ENCODE data around the gene ARTN.

DNA sequence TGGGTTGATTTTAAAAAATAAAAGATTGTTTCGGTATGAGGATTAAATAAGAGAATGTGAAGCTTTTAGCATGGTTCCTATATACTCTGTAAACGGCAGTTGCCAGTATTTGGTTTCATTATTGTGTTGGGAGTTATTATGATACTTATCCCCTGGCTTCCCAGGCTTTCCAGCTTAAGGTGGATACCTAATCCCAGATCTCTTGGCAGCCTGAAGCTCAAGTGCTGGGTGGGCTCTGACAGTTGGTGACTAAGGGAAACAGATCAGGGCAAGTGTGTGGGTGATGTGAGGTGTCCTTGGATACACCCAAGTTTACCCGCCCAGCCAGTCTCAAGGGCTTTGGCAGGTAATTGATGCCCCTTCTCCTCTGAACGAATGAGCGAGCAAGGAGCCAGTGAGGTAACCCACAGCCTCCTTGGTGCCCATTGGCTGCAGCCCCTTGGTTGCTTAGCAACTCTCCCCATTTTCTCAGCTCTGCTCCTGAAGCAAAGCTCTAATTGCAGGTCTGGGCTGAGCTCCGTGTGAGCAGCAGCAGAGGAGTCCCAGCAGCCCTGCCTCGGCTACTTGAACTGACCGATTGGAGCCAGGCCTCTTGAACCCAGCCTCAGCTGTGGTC lies 19.2 kb downstream of the ARTN start:
- TF ChIP-seq POLR2A (IDR thresholded peaks at IDR 0.05): no peak
- TF ChIP-seq, protein P1, sequence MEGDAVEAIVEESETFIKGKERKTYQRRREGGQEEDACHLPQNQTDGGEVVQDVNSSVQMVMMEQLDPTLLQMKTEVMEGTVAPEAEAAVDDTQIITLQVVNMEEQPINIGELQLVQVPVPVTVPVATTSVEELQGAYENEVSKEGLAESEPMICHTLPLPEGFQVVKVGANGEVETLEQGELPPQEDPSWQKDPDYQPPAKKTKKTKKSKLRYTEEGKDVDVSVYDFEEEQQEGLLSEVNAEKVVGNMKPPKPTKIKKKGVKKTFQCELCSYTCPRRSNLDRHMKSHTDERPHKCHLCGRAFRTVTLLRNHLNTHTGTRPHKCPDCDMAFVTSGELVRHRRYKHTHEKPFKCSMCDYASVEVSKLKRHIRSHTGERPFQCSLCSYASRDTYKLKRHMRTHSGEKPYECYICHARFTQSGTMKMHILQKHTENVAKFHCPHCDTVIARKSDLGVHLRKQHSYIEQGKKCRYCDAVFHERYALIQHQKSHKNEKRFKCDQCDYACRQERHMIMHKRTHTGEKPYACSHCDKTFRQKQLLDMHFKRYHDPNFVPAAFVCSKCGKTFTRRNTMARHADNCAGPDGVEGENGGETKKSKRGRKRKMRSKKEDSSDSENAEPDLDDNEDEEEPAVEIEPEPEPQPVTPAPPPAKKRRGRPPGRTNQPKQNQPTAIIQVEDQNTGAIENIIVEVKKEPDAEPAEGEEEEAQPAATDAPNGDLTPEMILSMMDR (IDR thresholded peaks at IDR 0.05): no peak

All from Peyer's patch (tissue), 4 donors.